H1 (cell line): ENCODE data around the gene LPAR3.

Experiments
- BCL11A ChIP-seq, 2 experiments: IDR thresholded peaks; one replicate each; pipeline ENCODE4 v1.6.1; 2011; ENCODE audit warnings: low read depth in 2 of 2, low read length in 2 of 2, mild to moderate bottlenecking in 2 of 2
- CEBPB ChIP-seq: IDR thresholded peaks from 2 replicates; pipeline ENCODE4 v1.6.1; 2012; ENCODE audit warnings: low read depth, low read length
- CTCF ChIP-seq, 3 experiments: IDR thresholded peaks; 1 replicate in 2 of 3; 2 replicates in 1 of 3; pipeline versions ENCODE4 v1.5.1 to v1.6.1; 2011; ENCODE audit warnings: low read length in 3 of 3, mild to moderate bottlenecking in 3 of 3, inconsistent platforms in 2 of 3, low read depth in 1 of 3, moderate library complexity in 1 of 3; ENCODE audit not compliant: insufficient read depth in 1 of 3; ENCODE audit errors: control extremely low read depth in 1 of 3
- EGR1 ChIP-seq: IDR thresholded peaks from 2 replicates; pipeline ENCODE4 v1.6.1; 2011; ENCODE audit warnings: low read depth, low read length, borderline replicate concordance
- EP300 ChIP-seq, 2 experiments: IDR thresholded peaks; 1 replicate in 1 of 2; 2 replicates in 1 of 2; pipeline ENCODE4 v1.6.1; 2011 to 2012; ENCODE audit warnings: low read depth in 2 of 2, low read length in 2 of 2, mild to moderate bottlenecking in 2 of 2, borderline replicate concordance in 1 of 2, inconsistent platforms in 1 of 2, moderate library complexity in 1 of 2
- MAFK ChIP-seq: IDR thresholded peaks from 2 replicates; pipeline ENCODE4 v1.6.1; 2012; ENCODE audit warnings: low read depth, mild to moderate bottlenecking, improper control_type of control experiment, low read length
- POLR2A ChIP-seq, 2 experiments: IDR thresholded peaks; 1 replicate in 1 of 2; 2 replicates in 1 of 2; pipeline ENCODE4 v1.6.1; 2011; ENCODE audit warnings: low read depth in 2 of 2, low read length in 2 of 2, mild to moderate bottlenecking in 2 of 2; ENCODE audit errors: control extremely low read depth in 1 of 2
- POLR2AphosphoS5 ChIP-seq: IDR thresholded peaks from 2 replicates; pipeline ENCODE4 v1.6.1; 2011; ENCODE audit warnings: low read depth, low read length
- RAD21 ChIP-seq, 2 experiments: IDR thresholded peaks in 1 of 2; conservative IDR thresholded peaks in 1 of 2; 2 replicates each; pipeline ENCODE4 v1.6.1; 2011; ENCODE audit warnings: low read depth in 2 of 2, low read length in 2 of 2, improper control_type of control experiment in 1 of 2, inconsistent platforms in 1 of 2, mild to moderate bottlenecking in 1 of 2, moderate library complexity in 1 of 2
- SIX5 ChIP-seq: IDR thresholded peaks from 2 replicates; pipeline ENCODE4 v1.6.1; 2011; ENCODE audit warnings: mild to moderate bottlenecking, low read depth, low read length
- SP1 ChIP-seq: IDR thresholded peaks from 2 replicates; pipeline ENCODE4 v1.6.1; 2011; ENCODE audit warnings: low read depth, low read length
- TF ChIP-seq, protein P1 (sequence below): IDR thresholded peaks from 2 replicates; pipeline ENCODE4 v1.6.1; 2012; ENCODE audit warnings: inconsistent platforms
- TF ChIP-seq, protein P2 (sequence below): IDR thresholded peaks from 2 replicates; pipeline ENCODE4 v1.6.1; 2011; ENCODE audit warnings: low read depth, mild to moderate bottlenecking, low read length; ENCODE audit not compliant: insufficient read depth

GRCh38 chr1:84889437-84889836 lies 3.6 kb downstream of the LPAR3 start:
- no peak for TF ChIP-seq CTCF (IDR thresholded peaks at IDR 0.05; ENCODE audit: control extremely low read depth in 1 of 3, insufficient read depth in 1 of 3, low read depth in 1 of 3, low read length in 3 of 3)
- TF ChIP-seq RAD21 (IDR thresholded peaks at IDR 0.05 in 1 of 2, conservative IDR thresholded peaks at IDR 0.05 in 1 of 2; ENCODE audit: low read depth in 2 of 2, low read length in 2 of 2): no peak
- TF ChIP-seq POLR2AphosphoS5: no peak
- no peak for TF ChIP-seq POLR2A (IDR thresholded peaks at IDR 0.05; ENCODE audit: control extremely low read depth in 1 of 2, low read depth in 2 of 2, low read length in 2 of 2)
- TF ChIP-seq, protein P1, sequence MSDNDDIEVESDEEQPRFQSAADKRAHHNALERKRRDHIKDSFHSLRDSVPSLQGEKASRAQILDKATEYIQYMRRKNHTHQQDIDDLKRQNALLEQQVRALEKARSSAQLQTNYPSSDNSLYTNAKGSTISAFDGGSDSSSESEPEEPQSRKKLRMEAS: no peak
- no peak for TF ChIP-seq CEBPB
- no peak for TF ChIP-seq EP300 (IDR thresholded peaks at IDR 0.05; ENCODE audit: borderline replicate concordance in 1 of 2, low read depth in 2 of 2, low read length in 2 of 2)
- TF ChIP-seq EGR1: no peak
- TF ChIP-seq, protein P2, sequence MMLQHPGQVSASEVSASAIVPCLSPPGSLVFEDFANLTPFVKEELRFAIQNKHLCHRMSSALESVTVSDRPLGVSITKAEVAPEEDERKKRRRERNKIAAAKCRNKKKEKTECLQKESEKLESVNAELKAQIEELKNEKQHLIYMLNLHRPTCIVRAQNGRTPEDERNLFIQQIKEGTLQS: no peak
- no peak for TF ChIP-seq SIX5
- no peak for TF ChIP-seq SP1
- no peak for TF ChIP-seq BCL11A (IDR thresholded peaks at IDR 0.05; ENCODE audit: low read depth in 2 of 2, low read length in 2 of 2)
- no peak for TF ChIP-seq MAFK
